ENCODE results near the gene PRR20A. TPM values are rescaled to one million over a fixed set of nuclear protein-coding genes. Genes with fewer than 3 reads are reported as not detected.

The PRR20A gene
- total RNA-seq, 6 donors from 2014 or later = not detected

DNA sequence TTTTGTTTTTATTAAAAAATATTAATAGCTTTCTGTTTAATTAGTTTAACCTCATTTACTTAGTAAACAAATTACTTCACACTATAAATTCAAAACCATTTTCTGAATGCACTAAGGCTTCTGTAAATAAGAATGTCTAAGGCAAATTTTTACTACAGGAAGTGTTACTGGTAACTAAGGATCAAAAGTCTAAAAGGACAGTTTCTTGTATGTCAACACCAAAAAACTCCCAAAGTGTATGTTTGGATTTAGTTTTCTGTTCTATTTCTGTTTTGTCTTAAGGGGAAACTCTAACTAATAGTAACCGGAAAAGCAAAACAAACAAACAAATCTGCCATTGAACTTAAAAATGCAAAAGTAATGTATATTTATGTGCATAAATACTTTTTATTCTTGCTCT is 50.9 kb downstream of the PRR20A start:
- H3K4me3 ChIP-seq = no peak overlapping the region
- H3K27me3 ChIP-seq = no peaks in the 10 kb centered on the region
- ATAC-seq (ENCODE audit: low FRiP score in 2 of 2) (no peak), DNase-seq (no peak)
- no peak overlapping the region for H3K27ac ChIP-seq
- WGBS, 2 donors = 71 to 81% methylated on average over 1 of the region's 1 CpG
- TF ChIP-seq EP300 (IDR thresholded peaks at IDR 0.05) (no peak), POLR2A (IDR thresholded peaks at IDR 0.05) (no peak), POLR2AphosphoS5 (IDR thresholded peaks at IDR 0.05) (no peak)
- TF ChIP-seq, protein P1, sequence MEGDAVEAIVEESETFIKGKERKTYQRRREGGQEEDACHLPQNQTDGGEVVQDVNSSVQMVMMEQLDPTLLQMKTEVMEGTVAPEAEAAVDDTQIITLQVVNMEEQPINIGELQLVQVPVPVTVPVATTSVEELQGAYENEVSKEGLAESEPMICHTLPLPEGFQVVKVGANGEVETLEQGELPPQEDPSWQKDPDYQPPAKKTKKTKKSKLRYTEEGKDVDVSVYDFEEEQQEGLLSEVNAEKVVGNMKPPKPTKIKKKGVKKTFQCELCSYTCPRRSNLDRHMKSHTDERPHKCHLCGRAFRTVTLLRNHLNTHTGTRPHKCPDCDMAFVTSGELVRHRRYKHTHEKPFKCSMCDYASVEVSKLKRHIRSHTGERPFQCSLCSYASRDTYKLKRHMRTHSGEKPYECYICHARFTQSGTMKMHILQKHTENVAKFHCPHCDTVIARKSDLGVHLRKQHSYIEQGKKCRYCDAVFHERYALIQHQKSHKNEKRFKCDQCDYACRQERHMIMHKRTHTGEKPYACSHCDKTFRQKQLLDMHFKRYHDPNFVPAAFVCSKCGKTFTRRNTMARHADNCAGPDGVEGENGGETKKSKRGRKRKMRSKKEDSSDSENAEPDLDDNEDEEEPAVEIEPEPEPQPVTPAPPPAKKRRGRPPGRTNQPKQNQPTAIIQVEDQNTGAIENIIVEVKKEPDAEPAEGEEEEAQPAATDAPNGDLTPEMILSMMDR (IDR thresholded peaks at IDR 0.05) = no peak
- H3K9me3 ChIP-seq = no peaks in the 10 kb centered on the region
- no peaks in the 10 kb centered on the region for H3K36me3 ChIP-seq
- H3K4me1 ChIP-seq = no peaks in the 10 kb centered on the region

Small RNA genes within 50 kb of the gene (small RNA-seq; reads per million reads assigned to genes)
- 0 reads per million in 4 donors for gene PRR20FP

Other genes with a start within 250 kb of the PRR20A start
- gene PRR20B, start 6.6 kb downstream of the PRR20A start, total RNA-seq = not detected
- gene PRR20C, start 13.1 kb downstream of the PRR20A start, total RNA-seq = not detected
- gene PRR20D, start 19.7 kb downstream of the PRR20A start, total RNA-seq = not detected
- gene PRR20E, start 26.3 kb downstream of the PRR20A start, total RNA-seq = not detected

Data from upper lobe of left lung (tissue), 6 donors.